Right lobe of liver (tissue), 6 donors: ENCODE measurements around the gene LYPD6. TPM values are rescaled to one million over a fixed set of nuclear protein-coding genes. Genes with fewer than 3 reads are reported as not detected.
A peak's percentile ranks its signal among the peaks of the same experiment; 100 is the strongest.

ENCODE experiments used
- ATAC-seq, 4 donors: fragments of 200-7000 bp; cut with Tn5 transposase; one replicate each; pipeline ENCODE4 v1.9.1; 2020; ENCODE audit warnings: mild to moderate bottlenecking in 4 of 4, moderate library complexity in 4 of 4
- DNase-seq, 3 donors: peaks; one replicate each; pipeline ENCODE4 v3.0.0-alpha.2; 2020
- H3K27ac ChIP-seq, 3 donors: fragments of 200-600 bp; one replicate each; pipeline ENCODE4 v1.8.0; 2022
- H3K27me3 ChIP-seq, 2 donors: fragments of 200-600 bp; one replicate each; pipeline ENCODE4 v1.8.0; 2022
- H3K36me3 ChIP-seq, 4 donors: fragments of 200-600 bp; sonication (generic) in 1 of 4; one replicate each; pipeline versions ENCODE4 v1.5.1 to v1.8.0; 2017 to 2022; ENCODE audit warnings: control low read depth in 1 of 4
- H3K4me1 ChIP-seq, 4 donors: fragments of 200-600 bp; sonication (generic) in 1 of 4; one replicate each; pipeline versions ENCODE4 v1.5.1 to v1.8.0; 2017 to 2022; ENCODE audit warnings: control low read depth in 1 of 4
- H3K4me3 ChIP-seq, 3 donors: fragments of 200-600 bp; one replicate each; pipeline ENCODE4 v1.8.0; 2022
- H3K9me3 ChIP-seq, 4 donors: fragments of 200-600 bp; sonication (generic) in 1 of 4; one replicate each; pipeline versions ENCODE4 v1.5.1 to v1.8.0; 2017 to 2022; ENCODE audit warnings: control low read depth in 1 of 4
- CTCF ChIP-seq, 4 donors: fragments of 200-600 bp in 3 of 4; fragments of 450-650 bp in 1 of 4; IDR thresholded peaks; one replicate each; pipeline versions ENCODE4 v1.5.1 to v1.8.0; 2016 to 2022; ENCODE audit warnings: antibody characterized with exemption in 4 of 4, mild to moderate bottlenecking in 2 of 4
- POLR2A ChIP-seq: fragments of 450-650 bp; IDR thresholded peaks from one replicate; pipeline ENCODE4 v1.6.1; 2017; ENCODE audit warnings: antibody characterized with exemption, mild to moderate bottlenecking
- WGBS: methylation state at CpG from one replicate; pipeline ENCODE4 v1.1.6; 2018; ENCODE audit warnings: low coverage, low lambda C conversion rate; ENCODE audit not compliant: insufficient coverage; ENCODE audit errors: missing lambda C conversion rate; 5-methylcytosine and 5-hydroxymethylcytosine counted together
- intact Hi-C, 2 donors: fragments of 100-400 bp; cut with DNase I; formaldehyde crosslinking; loops; one replicate each; pipeline versions ENCODE4 v1.11.2 to v1.14.1; 2022
- total RNA-seq, 6 experiments: library from RNA; depleted of rRNA in 2 of 6; stranded (reverse); fragments of >200 nt in 2 of 6; fragmentation: NEBNext Ultra II Directional in 3 of 6; extraction: Animal tissue kit (Norgen Biotek cat#: 25700) in 3 of 6; gene quantifications; one replicate each; pipeline versions ENCODE4 v1.1.0 to v1.2.4, GENCODE V29; 2016 to 2023
- donor health status: DM: no; HTN: yes; CAD: no.
- donor health status: DM: no; HTN: no; CAD: no.
- donor health status: DM: no; HTN: no; CAD: no.
- donor health status: DM: no; HTN: yes; CAD: no.
- donor health status: DM: no; HTN: yes; CAD: no.

The LYPD6 gene
- total RNA-seq, 6 experiments from 2014 or later, result 0.04 to 0.26 (median 0.12) TPM; not detected in 2

GRCh38 chr2:149329489-149330126 is 779 bp upstream of the LYPD6 start:
- Histone ChIP-seq H3K27me3 (no peaks in the 10 kb centered on the region), H3K36me3 (no peaks in the 10 kb centered on the region), H3K9me3 (no peaks in the 10 kb centered on the region), H3K27ac (peak overlapping the region in 1 of 3 donors; percentile 48), H3K4me1 (peaks cover 0 to 5% (median 0%) of the 10 kb centered on the region in 4 donors), H3K4me3 (peak overlapping the region; percentile 59 to 81 (median 64))
- TF ChIP-seq POLR2A (no peak), CTCF (IDR thresholded peaks at IDR 0.05) (peak in 1 of 4 donors; percentile 30)
- DNase-seq (peak; percentile 53 to 79 (median 73)), ATAC-seq (peak; percentile 74 to 83 (median 76))
- intact Hi-C loops, result no loop called here
- 8% methylated on average over 15 of the region's 32 CpGs for WGBS

GRCh38 chr2:149331023-149331400 is 625 bp downstream of the LYPD6 start:
- WGBS, result 10% methylated on average over 6 of the region's 19 CpGs
- no peak for TF ChIP-seq CTCF (IDR thresholded peaks at IDR 0.05)
- no peak for TF ChIP-seq POLR2A
- Histone ChIP-seq H3K9me3 (no peaks in the 10 kb centered on the region), H3K36me3 (no peaks in the 10 kb centered on the region), H3K27ac (no peak overlapping the region), H3K27me3 (no peaks in the 10 kb centered on the region), H3K4me1 (peaks cover 0 to 5% (median 0%) of the 10 kb centered on the region in 4 donors), H3K4me3 (peak overlapping the region; percentile 59 to 81 (median 64))
- no peak for ATAC-seq
- intact Hi-C loops, result no loop called here
- DNase-seq, result no peak

GRCh38 chr2:149332364-149332763 is 2.0 kb downstream of the LYPD6 start:
- no peak for ATAC-seq
- Histone ChIP-seq H3K27me3 (no peaks in the 10 kb centered on the region), H3K36me3 (no peaks in the 10 kb centered on the region), H3K4me3 (no peak overlapping the region), H3K9me3 (no peaks in the 10 kb centered on the region), H3K27ac (no peak overlapping the region), H3K4me1 (peaks cover 0 to 5% (median 0%) of the 10 kb centered on the region in 4 donors)
- DNase-seq, result no peak
- intact Hi-C loops, result no loop called here
- 50% methylated on average over 2 of the region's 2 CpGs for WGBS
- TF ChIP-seq POLR2A, result no peak
- TF ChIP-seq CTCF (IDR thresholded peaks at IDR 0.05), result no peak

- no peak for TF ChIP-seq CTCF (IDR thresholded peaks at IDR 0.05)
- TF ChIP-seq POLR2A, result no peak
- intact Hi-C loops, result no loop called here
- no peak overlapping the region for H3K27ac ChIP-seq
- 68% methylated on average over 3 of the region's 3 CpGs for WGBS
- no peaks in the 10 kb centered on the region for H3K9me3 ChIP-seq
- H3K36me3 ChIP-seq, result no peaks in the 10 kb centered on the region
- H3K4me1 ChIP-seq, result peaks cover 0 to 5% (median 0%) of the 10 kb centered on the region in 4 donors
- no peaks in the 10 kb centered on the region for H3K27me3 ChIP-seq
- DNase-seq (no peak), ATAC-seq (no peak)
- H3K4me3 ChIP-seq, result no peak overlapping the region
Observed at GRCh38 chr2:149333636-149334035, 3.2 kb downstream of the LYPD6 start.
